ENCODE data around the gene CMPK1. TPM values are rescaled to one million over a fixed set of nuclear protein-coding genes. Genes with fewer than 3 reads are reported as not detected.
A peak's percentile ranks its signal among the peaks of the same experiment; 100 is the strongest.

Gene CMPK1
- total RNA-seq, 1 donor from 2014 or later = 105 TPM

DNA sequence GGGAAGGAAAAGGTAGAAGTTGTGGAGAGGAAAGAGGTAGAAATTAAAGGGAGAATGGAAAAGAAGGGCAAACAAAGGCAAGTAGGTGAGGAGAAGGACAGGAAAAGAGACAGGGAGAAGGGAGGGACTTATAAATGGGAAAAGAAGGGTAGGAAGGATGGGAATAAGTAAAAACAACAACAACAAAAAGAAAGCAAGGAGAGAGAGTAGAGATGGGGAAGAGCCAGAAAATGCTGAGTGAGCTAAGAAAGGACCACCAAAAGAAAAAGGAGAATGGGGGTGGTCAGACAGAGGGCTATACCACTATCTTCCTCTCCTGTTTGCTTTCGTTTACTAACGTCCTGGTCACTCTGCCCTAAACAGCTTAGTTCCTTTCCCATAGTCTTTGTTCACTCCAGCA is 1.7 kb upstream of the CMPK1 start:
- H3K27ac Mint-ChIP-seq (ENCODE audit: unreplicated experiment) = no peak overlapping the region
- TF ChIP-seq, protein P1, sequence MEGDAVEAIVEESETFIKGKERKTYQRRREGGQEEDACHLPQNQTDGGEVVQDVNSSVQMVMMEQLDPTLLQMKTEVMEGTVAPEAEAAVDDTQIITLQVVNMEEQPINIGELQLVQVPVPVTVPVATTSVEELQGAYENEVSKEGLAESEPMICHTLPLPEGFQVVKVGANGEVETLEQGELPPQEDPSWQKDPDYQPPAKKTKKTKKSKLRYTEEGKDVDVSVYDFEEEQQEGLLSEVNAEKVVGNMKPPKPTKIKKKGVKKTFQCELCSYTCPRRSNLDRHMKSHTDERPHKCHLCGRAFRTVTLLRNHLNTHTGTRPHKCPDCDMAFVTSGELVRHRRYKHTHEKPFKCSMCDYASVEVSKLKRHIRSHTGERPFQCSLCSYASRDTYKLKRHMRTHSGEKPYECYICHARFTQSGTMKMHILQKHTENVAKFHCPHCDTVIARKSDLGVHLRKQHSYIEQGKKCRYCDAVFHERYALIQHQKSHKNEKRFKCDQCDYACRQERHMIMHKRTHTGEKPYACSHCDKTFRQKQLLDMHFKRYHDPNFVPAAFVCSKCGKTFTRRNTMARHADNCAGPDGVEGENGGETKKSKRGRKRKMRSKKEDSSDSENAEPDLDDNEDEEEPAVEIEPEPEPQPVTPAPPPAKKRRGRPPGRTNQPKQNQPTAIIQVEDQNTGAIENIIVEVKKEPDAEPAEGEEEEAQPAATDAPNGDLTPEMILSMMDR (IDR thresholded peaks at IDR 0.05) = no peak
- H3K27me3 Mint-ChIP-seq (ENCODE audit: unreplicated experiment) = no peaks in the 10 kb centered on the region
- no peaks in the 10 kb centered on the region for H3K9me3 Mint-ChIP-seq (ENCODE audit: unreplicated experiment)
- H3K4me3 Mint-ChIP-seq (ENCODE audit: unreplicated experiment) = no peak overlapping the region
- DNase-seq (ENCODE audit: extremely low spot score, unreplicated experiment) = no peak
- no peaks in the 10 kb centered on the region for H3K36me3 Mint-ChIP-seq (ENCODE audit: unreplicated experiment)
- peaks cover 18% of the 10 kb centered on the region for H3K4me1 Mint-ChIP-seq (ENCODE audit: unreplicated experiment)

DNA sequence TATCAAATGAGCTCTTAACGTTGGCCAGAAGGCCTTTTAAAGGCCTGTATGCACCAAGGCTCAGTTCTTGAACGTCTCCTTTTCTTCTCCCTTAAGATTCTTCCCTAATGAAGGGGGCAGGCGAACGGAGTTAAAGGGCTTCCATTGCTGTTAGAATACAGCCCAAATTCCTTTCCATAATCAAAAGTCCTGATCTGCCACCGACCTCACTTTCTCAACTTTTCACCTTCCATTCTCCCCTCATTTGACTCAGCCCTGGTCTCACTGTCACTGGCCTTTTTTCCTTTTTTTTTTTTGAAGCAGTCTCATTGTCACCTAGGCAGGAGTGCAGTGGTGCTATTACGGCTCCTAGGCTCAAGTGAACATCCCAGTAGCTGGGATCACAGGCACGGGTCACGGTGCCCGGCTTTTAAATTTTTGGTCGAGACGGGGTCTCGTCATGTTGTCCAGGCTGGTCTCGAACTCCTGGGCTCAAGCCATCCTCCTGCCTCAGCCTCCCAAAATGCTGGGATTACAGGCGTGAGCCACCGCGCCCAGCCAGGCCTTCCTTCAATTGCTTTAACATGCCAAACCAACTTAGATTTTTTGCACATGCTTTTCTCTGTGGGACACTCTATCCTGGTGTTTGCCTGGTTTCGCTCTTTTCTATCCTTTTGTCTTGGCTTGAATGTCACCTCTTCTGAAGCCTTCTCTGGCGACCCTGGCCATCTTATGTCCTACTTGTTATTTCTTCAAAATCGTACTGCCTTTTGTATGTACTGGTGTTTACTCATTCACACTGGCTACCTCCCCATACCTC is 612 bp upstream of the CMPK1 start:
- no peak overlapping the region for H3K4me3 Mint-ChIP-seq (ENCODE audit: unreplicated experiment)
- peak; percentile 51 for DNase-seq (ENCODE audit: extremely low spot score, unreplicated experiment)
- no peaks in the 10 kb centered on the region for H3K27me3 Mint-ChIP-seq (ENCODE audit: unreplicated experiment)
- no peak overlapping the region for H3K27ac Mint-ChIP-seq (ENCODE audit: unreplicated experiment)
- no peaks in the 10 kb centered on the region for H3K36me3 Mint-ChIP-seq (ENCODE audit: unreplicated experiment)
- H3K9me3 Mint-ChIP-seq (ENCODE audit: unreplicated experiment) = no peaks in the 10 kb centered on the region
- H3K4me1 Mint-ChIP-seq (ENCODE audit: unreplicated experiment) = peaks cover 19% of the 10 kb centered on the region
- TF ChIP-seq, protein P1 (IDR thresholded peaks at IDR 0.05) = no peak

DNA sequence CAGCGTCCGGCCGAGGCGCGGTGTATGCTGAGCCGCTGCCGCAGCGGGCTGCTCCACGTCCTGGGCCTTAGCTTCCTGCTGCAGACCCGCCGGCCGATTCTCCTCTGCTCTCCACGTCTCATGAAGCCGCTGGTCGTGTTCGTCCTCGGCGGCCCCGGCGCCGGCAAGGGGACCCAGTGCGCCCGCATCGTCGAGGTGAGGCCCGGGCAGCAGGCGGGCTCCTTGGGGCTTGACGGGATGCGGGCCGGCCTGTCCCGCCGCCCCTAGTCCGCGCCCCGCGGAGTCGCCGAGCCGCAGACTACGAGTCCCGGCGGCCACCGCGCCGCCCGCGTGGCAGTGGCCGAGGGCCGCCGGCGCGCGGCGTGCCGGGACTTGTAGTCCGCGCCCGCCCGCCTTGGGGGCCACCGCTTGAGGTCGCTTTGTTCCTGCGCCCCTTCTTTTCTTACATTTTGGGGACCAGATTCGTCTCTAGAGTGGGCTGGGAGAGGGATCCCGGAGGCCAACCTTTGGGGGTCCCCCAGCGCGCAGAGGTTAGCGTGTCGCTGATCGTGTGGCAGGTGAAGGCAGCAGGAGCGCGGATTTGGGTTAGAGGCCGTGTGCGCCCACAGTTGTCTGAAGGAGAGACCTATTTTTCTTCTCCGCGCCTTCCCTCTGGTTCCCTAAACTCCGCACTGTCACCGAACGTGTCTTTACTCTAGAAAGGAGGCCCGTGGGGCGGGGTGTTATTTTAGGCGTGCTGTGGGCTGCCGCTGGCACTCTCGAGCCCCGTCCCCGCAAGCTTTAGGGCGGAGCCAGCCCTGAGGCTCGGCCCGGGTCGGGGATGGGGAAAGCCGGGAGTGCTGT is 553 bp downstream of the CMPK1 start:
- H3K9me3 Mint-ChIP-seq (ENCODE audit: unreplicated experiment) = no peaks in the 10 kb centered on the region
- H3K36me3 Mint-ChIP-seq (ENCODE audit: unreplicated experiment) = no peaks in the 10 kb centered on the region
- no peaks in the 10 kb centered on the region for H3K27me3 Mint-ChIP-seq (ENCODE audit: unreplicated experiment)
- peak overlapping the region; percentile 96 for H3K27ac Mint-ChIP-seq (ENCODE audit: unreplicated experiment)
- TF ChIP-seq, protein P1 (IDR thresholded peaks at IDR 0.05) = no peak
- peak; percentile 90 for DNase-seq (ENCODE audit: extremely low spot score, unreplicated experiment)
- H3K4me1 Mint-ChIP-seq (ENCODE audit: unreplicated experiment) = peaks cover 26% of the 10 kb centered on the region
- H3K4me3 Mint-ChIP-seq (ENCODE audit: unreplicated experiment) = peak overlapping the region; percentile 91

DNA sequence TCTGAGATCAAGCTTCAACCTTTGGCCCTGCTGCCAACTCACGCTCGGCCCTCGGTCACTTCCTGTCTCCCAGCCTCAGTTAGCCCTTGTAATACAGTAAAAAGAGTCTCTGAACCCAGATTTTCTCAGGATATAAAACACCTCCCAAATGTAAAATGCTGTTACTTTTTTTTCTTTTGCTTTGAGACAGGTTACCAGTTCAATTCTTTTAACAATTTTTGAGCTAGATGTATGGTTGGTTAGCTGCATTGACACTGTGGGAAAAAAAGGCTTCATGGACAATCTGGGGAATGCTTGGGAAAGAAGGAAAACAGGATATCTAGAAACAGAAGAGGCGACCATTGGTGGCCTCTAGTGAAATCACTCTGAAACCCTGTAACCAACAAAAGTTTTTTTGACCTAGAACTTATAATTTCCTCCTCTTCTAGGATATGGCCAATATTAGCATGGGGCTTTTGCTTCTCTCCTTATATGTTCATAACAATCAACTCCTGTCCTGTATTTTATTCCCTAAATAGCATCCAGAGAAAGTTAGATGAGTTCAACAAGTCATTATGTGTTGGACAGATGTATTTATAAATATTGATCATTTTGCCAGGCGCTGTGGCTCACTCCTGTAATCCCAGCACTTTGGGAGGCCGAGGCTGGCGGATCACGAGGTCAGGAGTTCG is 1.3 kb downstream of the CMPK1 start:
- no peak for DNase-seq (ENCODE audit: extremely low spot score, unreplicated experiment)
- peak overlapping the region; percentile 91 for H3K4me3 Mint-ChIP-seq (ENCODE audit: unreplicated experiment)

More for the DNA sequence above, 1.3 kb downstream of the CMPK1 start:
- Mint-ChIP-seq H3K27me3 (ENCODE audit: unreplicated experiment) (no peaks in the 10 kb centered on the region), H3K9me3 (ENCODE audit: unreplicated experiment) (no peaks in the 10 kb centered on the region), H3K36me3 (ENCODE audit: unreplicated experiment) (no peaks in the 10 kb centered on the region), H3K4me1 (ENCODE audit: unreplicated experiment) (peaks cover 29% of the 10 kb centered on the region), H3K27ac (ENCODE audit: unreplicated experiment) (peak overlapping the region; percentile 96)
- TF ChIP-seq, protein P1 (IDR thresholded peaks at IDR 0.05) = no peak
